ENCODE results near the gene EBNA1BP2.
A peak's percentile ranks its signal among the peaks of the same experiment; 100 is the strongest.
"Not testable (repeated sequence)": the region's sequence is repeated elsewhere in the genome, so short reads cannot be mapped to it uniquely, and the experiment has no call there.

Gene EBNA1BP2

DNA sequence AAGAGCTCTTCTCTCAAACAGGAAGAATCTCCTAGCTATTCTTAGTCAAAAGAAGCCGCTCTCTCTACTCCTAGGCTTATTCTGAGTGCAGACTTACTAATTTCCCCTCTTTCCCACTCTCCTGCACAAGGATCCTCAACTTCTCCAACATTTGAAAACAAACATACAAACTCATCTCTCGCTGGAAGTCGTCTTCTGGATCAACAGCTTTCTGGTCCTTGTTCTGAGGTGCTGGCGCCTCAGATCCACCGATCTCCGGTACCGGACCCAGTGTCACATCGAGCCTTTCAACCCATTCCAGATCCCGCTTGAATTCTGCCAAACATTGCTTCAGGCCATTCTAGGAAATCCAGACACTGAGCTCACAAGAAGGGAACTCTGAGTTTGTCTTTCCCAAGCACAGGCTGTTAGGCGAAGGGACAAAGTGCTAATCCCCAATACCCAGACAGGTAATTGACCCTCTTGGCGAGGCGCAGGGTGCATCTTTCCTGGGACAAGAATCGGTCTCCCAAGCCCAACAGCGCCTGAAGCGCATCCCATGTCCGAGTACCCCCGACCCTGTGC lies 696 bp downstream of the EBNA1BP2 start:
- no peak for DNase-seq

DNA sequence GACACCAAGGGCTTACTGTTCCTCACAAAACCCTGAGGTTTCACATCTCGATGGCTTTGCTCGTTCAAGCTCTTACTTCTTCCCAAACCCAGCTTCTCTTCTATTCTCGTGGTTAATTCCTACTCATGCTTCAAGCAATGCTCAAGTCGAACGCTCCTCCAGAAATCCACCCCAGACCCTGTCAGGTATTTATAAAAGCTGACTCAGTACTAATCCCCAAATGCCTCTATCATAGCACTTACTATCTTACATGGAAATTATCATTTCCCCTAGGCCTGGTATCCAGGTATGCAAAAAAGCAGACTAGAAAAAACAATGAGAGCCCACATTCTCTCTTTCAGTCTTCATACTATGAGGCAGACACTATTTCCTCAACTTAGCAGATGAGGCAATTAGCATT lies 6.3 kb downstream of the EBNA1BP2 start:
- DNase-seq: no peak

- no peak for DNase-seq
These were observed 6.9 kb downstream of the EBNA1BP2 start for GRCh38 chr1:43165162-43165561.

- no peak for DNase-seq
These were observed 16.1 kb downstream of the EBNA1BP2 start for GRCh38 chr1:43156026-43156425.

- no peak for DNase-seq
These were observed 18.6 kb downstream of the EBNA1BP2 start for GRCh38 chr1:43153443-43153842.

DNA sequence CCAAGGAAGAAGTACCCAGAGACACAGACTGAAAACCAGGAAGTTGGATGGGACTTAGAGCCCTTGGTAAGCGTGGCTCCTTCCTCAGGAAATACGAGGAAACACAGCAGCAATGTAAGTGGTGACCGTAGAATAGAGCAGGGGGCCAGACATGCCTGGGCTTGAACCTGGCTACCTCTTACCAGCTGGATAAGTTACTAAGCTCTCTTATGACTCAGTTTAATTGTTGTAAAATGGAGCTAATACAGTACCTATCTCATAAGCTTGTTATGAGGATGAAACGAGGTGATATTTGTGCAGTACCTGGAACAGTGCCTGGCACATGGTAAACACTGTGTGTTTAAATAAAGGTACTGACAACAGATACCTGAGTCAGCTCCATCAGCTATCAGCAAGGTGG lies 19.2 kb downstream of the EBNA1BP2 start:
- DNase-seq: no peak

DNA sequence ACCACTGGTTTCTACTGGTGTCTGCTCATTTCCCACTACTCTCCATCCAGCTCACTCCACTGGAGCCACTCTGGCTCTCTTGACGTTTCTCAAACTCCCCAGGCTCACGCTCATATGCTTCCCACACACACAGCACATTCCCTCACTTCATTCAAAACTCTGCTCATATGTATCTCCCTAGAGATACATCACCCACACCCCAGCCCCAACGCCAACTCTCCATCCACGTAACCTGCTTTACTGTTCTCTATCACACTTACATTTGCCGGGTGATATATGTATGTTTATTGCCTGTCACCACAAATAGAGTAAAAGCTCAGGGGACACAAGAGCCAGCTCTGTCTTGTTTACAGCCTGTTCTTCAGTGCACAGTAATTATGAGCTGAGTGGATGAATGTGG lies 22.2 kb downstream of the EBNA1BP2 start:
- no peak for DNase-seq

GRCh38 chr1:43147625-43148327 lies 24.3 kb downstream of the EBNA1BP2 start:
- DNase-seq: peak; percentile 89

- DNase-seq: no peak
These were observed 27.9 kb downstream of the EBNA1BP2 start for GRCh38 chr1:43144237-43144636.

GRCh38 chr1:43143441-43143888 lies 28.6 kb downstream of the EBNA1BP2 start:
- no peak for DNase-seq

DNA sequence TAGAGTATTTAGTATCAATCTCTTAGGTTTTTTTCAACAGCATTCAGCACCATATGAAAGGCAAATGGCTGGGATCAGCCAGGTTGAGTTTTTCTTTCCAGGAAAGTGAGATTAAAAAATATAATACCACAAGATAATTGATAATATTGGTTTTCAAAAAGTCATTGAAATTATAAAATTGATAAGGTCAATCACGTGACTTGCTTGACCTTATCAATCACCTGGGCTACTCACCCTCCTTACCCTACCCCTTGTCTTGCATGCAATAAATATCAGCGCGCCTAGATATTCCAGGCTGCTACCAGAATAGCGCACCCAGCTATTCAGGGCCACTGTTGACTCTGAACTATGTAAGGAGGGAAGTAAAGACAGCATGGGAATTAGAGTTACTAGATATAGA lies 31.5 kb downstream of the EBNA1BP2 start:
- no peak for DNase-seq

GRCh38 chr1:43140010-43140409 lies 32.1 kb downstream of the EBNA1BP2 start:
- DNase-seq: no peak

DNA sequence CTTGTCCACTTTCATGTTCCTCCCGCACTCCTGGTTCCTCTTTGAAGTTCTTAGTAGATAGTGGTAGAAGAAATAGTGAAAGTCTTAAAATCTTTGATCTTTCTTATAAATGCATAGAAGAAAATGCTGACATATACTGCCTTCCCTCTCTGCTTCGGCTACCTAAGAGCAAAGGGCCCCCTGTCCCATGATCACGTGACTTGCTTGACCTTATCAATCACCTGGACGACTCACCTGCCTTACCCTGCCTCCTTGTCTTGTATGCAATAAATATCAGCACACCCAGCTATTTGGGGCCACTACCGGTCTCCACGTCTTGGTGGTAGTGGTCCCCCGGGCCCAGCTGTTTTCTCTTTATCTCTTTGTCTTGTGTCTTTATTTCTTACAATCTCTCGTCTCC lies 32.8 kb downstream of the EBNA1BP2 start:
- not testable (repeated sequence) for DNase-seq

- DNase-seq: no peak
These were observed 34.5 kb downstream of the EBNA1BP2 start for GRCh38 chr1:43137445-43138052.

DNA sequence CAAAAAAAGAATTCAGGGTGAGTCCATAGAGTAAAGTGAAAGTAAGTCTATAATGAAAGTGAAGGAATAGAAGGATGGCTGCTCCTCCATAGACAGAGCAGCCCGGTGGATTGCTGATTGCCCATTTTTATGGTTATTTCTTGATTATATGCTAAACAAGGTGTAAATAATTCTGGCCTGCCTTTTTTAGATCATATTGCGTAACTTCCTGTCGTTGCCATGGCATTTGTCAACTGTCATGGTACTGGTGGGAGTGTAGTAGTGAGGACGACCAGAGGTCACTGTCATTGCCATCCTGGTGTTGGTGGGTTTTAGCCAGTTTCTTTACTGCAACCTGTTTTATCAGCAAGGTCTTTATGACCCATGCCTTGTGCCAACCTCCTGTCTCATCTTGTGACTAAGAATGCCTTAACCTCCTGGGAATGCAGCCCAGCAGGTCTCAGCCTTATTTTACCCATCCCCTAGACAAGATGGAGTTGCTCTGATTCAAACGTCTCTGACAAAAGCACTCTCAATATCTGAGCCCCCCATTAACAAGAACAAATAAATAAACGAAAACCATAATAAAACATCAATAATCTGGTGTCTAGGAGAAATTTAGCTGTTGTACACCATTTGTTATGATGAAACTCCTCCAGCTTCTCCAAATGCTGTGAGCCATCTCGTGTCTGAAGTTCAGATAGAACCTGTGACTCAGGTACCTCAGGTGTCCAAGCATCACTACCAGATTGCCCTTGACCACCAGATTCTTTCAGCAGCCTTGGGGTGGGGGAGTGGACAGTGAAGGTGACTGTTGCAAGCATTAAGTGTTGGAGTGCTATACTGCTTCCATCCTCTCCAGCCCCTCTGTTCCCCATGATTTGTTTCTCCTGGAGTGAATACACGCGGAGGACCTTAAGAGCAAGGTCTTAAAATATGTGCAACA lies 36.0 kb downstream of the EBNA1BP2 start:
- DNase-seq: no peak

GRCh38 chr1:43134640-43135039 lies 37.5 kb downstream of the EBNA1BP2 start:
- no peak for DNase-seq

DNA sequence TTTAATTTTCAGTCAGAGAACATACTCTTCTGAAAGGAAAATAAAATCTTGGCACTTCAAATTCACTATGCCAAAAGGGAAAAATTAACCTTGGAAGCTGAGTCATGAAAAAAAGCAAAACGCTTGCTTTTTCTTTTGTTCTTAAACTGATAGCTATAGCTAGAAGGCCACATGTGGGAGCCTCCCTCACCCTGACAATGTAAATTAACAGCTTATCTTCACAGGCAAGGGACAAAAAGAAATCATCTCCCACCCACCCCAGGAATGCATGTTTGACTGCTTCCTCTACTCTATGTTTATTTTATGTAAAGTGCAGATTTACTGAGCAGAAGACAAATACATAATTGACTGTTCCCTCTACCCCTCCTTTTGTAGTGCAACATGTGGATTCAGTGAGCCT lies 38.0 kb downstream of the EBNA1BP2 start:
- no peak for DNase-seq

DNA sequence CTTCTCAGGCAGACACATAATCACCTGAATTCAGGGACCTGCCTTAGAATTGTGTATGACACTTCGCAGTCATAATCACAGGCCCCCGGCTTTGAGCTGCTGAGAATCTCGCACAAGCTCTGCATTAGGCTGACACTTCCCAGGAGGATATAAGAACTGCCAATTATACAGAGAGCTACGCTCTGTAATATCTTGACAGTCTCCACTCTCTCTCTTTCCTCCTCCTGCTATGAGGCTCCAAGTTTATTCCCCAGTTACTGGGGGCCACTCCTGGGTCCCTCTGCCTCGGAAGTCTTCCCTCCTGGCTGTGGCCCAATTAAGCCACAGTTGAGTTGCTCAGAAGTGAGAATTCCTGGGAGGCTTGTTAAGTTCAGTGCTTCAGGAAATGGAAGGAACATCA lies 42.7 kb downstream of the EBNA1BP2 start:
- no peak for DNase-seq

DNA sequence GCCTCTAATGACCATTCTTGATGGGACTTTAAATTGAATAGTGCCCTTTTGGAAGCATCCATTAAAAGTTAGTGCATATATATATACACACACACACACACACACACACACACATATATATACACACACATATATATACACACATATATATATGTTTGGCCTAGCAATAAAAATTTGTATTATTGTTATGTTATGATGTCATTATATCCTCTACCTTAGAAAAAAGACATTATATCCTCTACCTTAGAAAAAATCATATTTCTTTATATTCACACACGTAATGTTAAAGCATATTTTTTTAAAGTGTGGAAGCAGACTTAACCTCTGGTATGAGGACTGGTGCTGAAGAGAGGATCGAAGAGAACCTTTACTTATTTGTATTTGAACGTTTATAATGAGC lies 43.3 kb downstream of the EBNA1BP2 start:
- no peak for DNase-seq

- DNase-seq: no peak
These were observed 49.1 kb downstream of the EBNA1BP2 start for GRCh38 chr1:43123031-43123430.

- peak; percentile 24 for DNase-seq
These were observed 50.7 kb downstream of the EBNA1BP2 start for GRCh38 chr1:43121256-43121900.

- DNase-seq: peak; percentile 36
These were observed 52.0 kb downstream of the EBNA1BP2 start for GRCh38 chr1:43119928-43120586.
